H1 (cell line): Measurements from ENCODE around the gene ZNF462.

Source experiments
- EP300 ChIP-seq, 2 experiments: IDR thresholded peaks; 1 replicate in 1 of 2; 2 replicates in 1 of 2; pipeline ENCODE4 v1.6.1; 2011 to 2012; ENCODE audit warnings: low read depth in 2 of 2, low read length in 2 of 2, mild to moderate bottlenecking in 2 of 2, borderline replicate concordance in 1 of 2, inconsistent platforms in 1 of 2, moderate library complexity in 1 of 2
- EZH2 ChIP-seq: fragments of 200-600 bp; sonication (generic); IDR thresholded peaks from 2 replicates; pipeline ENCODE4 v1.7.1; 2012; ENCODE audit warnings: low read depth, mild to moderate bottlenecking, moderate library complexity, low read length, inconsistent platforms; ENCODE audit not compliant: severe bottlenecking
- KDM4A ChIP-seq: IDR thresholded peaks from one replicate; pipeline ENCODE4 v1.7.1; 2012; ENCODE audit warnings: low read depth, mild to moderate bottlenecking, moderate library complexity, low read length, inconsistent platforms; ENCODE audit not compliant: severe bottlenecking
- POLR2A ChIP-seq, 2 experiments: IDR thresholded peaks; 1 replicate in 1 of 2; 2 replicates in 1 of 2; pipeline ENCODE4 v1.6.1; 2011; ENCODE audit warnings: low read depth in 2 of 2, low read length in 2 of 2, mild to moderate bottlenecking in 2 of 2; ENCODE audit errors: control extremely low read depth in 1 of 2
- RAD21 ChIP-seq, 2 experiments: IDR thresholded peaks in 1 of 2; conservative IDR thresholded peaks in 1 of 2; 2 replicates each; pipeline ENCODE4 v1.6.1; 2011; ENCODE audit warnings: low read depth in 2 of 2, low read length in 2 of 2, improper control_type of control experiment in 1 of 2, inconsistent platforms in 1 of 2, mild to moderate bottlenecking in 1 of 2, moderate library complexity in 1 of 2
- RXRA ChIP-seq: IDR thresholded peaks from 2 replicates; pipeline ENCODE4 v1.6.1; 2011; ENCODE audit warnings: low read depth, mild to moderate bottlenecking, low read length, moderate library complexity; ENCODE audit not compliant: insufficient read depth
- TAF1 ChIP-seq: IDR thresholded peaks from 2 replicates; pipeline ENCODE4 v1.6.1; 2011; ENCODE audit warnings: mild to moderate bottlenecking, low read depth, low read length
- TF ChIP-seq, protein P1 (sequence below), 3 experiments: IDR thresholded peaks; 1 replicate in 2 of 3; 2 replicates in 1 of 3; pipeline versions ENCODE4 v1.5.1 to v1.6.1; 2011; ENCODE audit warnings: low read length in 3 of 3, mild to moderate bottlenecking in 3 of 3, inconsistent platforms in 2 of 3, low read depth in 1 of 3, moderate library complexity in 1 of 3; ENCODE audit not compliant: insufficient read depth in 1 of 3; ENCODE audit errors: control extremely low read depth in 1 of 3

DNA sequence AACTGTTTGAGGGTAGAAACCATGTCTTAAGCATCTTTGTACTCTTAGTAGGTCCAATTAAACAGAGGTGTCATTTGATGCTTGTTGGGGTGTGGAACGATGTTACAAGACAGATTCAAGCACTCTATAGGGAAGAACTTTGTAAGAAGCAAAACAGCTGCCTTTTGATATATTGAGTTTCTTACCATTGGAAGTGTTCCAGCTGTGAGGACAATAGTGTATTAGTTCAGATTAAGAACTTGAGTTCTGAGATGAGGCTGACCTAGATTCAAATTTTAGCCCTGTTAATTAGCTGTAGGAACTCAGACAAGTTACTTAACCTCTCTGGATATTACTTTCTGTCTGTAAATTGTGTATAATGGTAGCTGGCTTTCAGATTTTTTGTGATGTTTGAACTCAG, 19.6 kb upstream of the ZNF462 start:
- TF ChIP-seq EP300 (IDR thresholded peaks at IDR 0.05; ENCODE audit: borderline replicate concordance in 1 of 2, low read depth in 2 of 2, low read length in 2 of 2) = no peak
- TF ChIP-seq EZH2 = no peak
- no peak for TF ChIP-seq POLR2A (IDR thresholded peaks at IDR 0.05; ENCODE audit: control extremely low read depth in 1 of 2, low read depth in 2 of 2, low read length in 2 of 2)
- TF ChIP-seq, protein P1, sequence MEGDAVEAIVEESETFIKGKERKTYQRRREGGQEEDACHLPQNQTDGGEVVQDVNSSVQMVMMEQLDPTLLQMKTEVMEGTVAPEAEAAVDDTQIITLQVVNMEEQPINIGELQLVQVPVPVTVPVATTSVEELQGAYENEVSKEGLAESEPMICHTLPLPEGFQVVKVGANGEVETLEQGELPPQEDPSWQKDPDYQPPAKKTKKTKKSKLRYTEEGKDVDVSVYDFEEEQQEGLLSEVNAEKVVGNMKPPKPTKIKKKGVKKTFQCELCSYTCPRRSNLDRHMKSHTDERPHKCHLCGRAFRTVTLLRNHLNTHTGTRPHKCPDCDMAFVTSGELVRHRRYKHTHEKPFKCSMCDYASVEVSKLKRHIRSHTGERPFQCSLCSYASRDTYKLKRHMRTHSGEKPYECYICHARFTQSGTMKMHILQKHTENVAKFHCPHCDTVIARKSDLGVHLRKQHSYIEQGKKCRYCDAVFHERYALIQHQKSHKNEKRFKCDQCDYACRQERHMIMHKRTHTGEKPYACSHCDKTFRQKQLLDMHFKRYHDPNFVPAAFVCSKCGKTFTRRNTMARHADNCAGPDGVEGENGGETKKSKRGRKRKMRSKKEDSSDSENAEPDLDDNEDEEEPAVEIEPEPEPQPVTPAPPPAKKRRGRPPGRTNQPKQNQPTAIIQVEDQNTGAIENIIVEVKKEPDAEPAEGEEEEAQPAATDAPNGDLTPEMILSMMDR (IDR thresholded peaks at IDR 0.05; ENCODE audit: control extremely low read depth in 1 of 3, insufficient read depth in 1 of 3, low read depth in 1 of 3, low read length in 3 of 3) = no peak
- TF ChIP-seq KDM4A = no peak
- TF ChIP-seq TAF1 = no peak
- no peak for TF ChIP-seq RAD21 (IDR thresholded peaks at IDR 0.05 in 1 of 2, conservative IDR thresholded peaks at IDR 0.05 in 1 of 2; ENCODE audit: low read depth in 2 of 2, low read length in 2 of 2)
- no peak for TF ChIP-seq RXRA
